HG02642 (cell line): ENCODE data around the gene HAUS6.
A peak's percentile ranks its signal among the peaks of the same experiment; 100 is the strongest.
"Not testable (repeated sequence)": the region's sequence is repeated elsewhere in the genome, so short reads cannot be mapped to it uniquely, and the experiment has no call there.

Experiments used
- ATAC-seq: cut with Tn5 transposase; IDR thresholded peaks from one replicate; pipeline ENCODE4 v1.9.1; 2021; ENCODE audit warnings: mild to moderate bottlenecking; ENCODE audit not compliant: unreplicated experiment, poor library complexity

Gene HAUS6

GRCh38 chr9:19102631-19103345, at the start of gene HAUS6:
Gene HAUS6 (minus strand): TSS chr9:19102904. CDS start chr9:19102651, 253 bp downstream.
- ATAC-seq, result peak; percentile 98

- not testable (repeated sequence) for ATAC-seq
These were observed 49.4 kb upstream of the HAUS6 start for GRCh38 chr9:19152160-19152498.

- ATAC-seq, result no peak
These were observed 48.9 kb upstream of the HAUS6 start for GRCh38 chr9:19151425-19152159.

GRCh38 chr9:19149230-19149629, 46.5 kb upstream of the HAUS6 start:
- no peak for ATAC-seq

- no peak for ATAC-seq
These were observed 45.5 kb upstream of the HAUS6 start for GRCh38 chr9:19148187-19148586.

GRCh38 chr9:19146441-19147024, 43.8 kb upstream of the HAUS6 start:
- no peak for ATAC-seq

- ATAC-seq, result no peak
These were observed 43.2 kb upstream of the HAUS6 start for GRCh38 chr9:19145881-19146280.

- ATAC-seq, result no peak
These were observed 37.6 kb upstream of the HAUS6 start for GRCh38 chr9:19140259-19140658.

- no peak for ATAC-seq
These were observed 35.4 kb upstream of the HAUS6 start for GRCh38 chr9:19138084-19138483.

GRCh38 chr9:19137282-19137681, 34.6 kb upstream of the HAUS6 start:
- no peak for ATAC-seq

- no peak for ATAC-seq
These were observed 33.4 kb upstream of the HAUS6 start for GRCh38 chr9:19136129-19136528.

GRCh38 chr9:19133549-19134345, 31.0 kb upstream of the HAUS6 start:
- no peak for ATAC-seq

- ATAC-seq, result no peak
These were observed 27.7 kb upstream of the HAUS6 start for GRCh38 chr9:19130436-19130835.

GRCh38 chr9:19127871-19128500, 25.3 kb upstream of the HAUS6 start:
- peak; percentile 19 for ATAC-seq

GRCh38 chr9:19124430-19124793, 21.7 kb upstream of the HAUS6 start:
- ATAC-seq, result no peak

GRCh38 chr9:19122490-19123042, 19.9 kb upstream of the HAUS6 start:
- ATAC-seq, result no peak

- ATAC-seq, result no peak
These were observed 18.2 kb upstream of the HAUS6 start for GRCh38 chr9:19120877-19121276.

GRCh38 chr9:19119801-19120440, 17.2 kb upstream of the HAUS6 start:
- no peak for ATAC-seq

- ATAC-seq, result no peak
These were observed 16.5 kb upstream of the HAUS6 start for GRCh38 chr9:19119246-19119645.
